Cardiac septum (tissue), 1 donor: ENCODE results near the gene SPN. TPM values are rescaled to one million over a fixed set of nuclear protein-coding genes. Genes with fewer than 3 reads are reported as not detected.

Experiments used
- total RNA-seq: library from RNA; stranded (reverse); fragmentation: NEBNext Ultra II Directional; extraction: Animal tissue kit (Norgen Biotek cat#: 25700); gene quantifications from one replicate; pipeline ENCODE4 v1.2.1, GENCODE V29; 2021
- donor health status: DM: no; HTN: no; CAD: no.

The SPN gene
- total RNA-seq, 1 donor from 2014 or later, result 3.1 TPM

Other genes starting within 250 kb of the SPN start
- 4.3 TPM for gene BOLA2, start 208.9 kb upstream of the SPN start, total RNA-seq
- gene SLX1B, start 208.7 kb upstream of the SPN start, total RNA-seq, result 4.4 TPM
- 3.2 TPM for gene SULT1A4, start 203.3 kb upstream of the SPN start, total RNA-seq
- 17.4 TPM for gene NPIPB12, start 156.8 kb upstream of the SPN start, total RNA-seq
- gene QPRT, start 15.9 kb downstream of the SPN start, total RNA-seq, result 6.7 TPM
- 0.94 TPM for gene C16orf54, start 82.7 kb downstream of the SPN start, total RNA-seq
- not detected for gene ZG16, start 115.0 kb downstream of the SPN start, total RNA-seq
- gene KIF22, start 127.5 kb downstream of the SPN start, total RNA-seq, result 21.8 TPM
- 72.4 TPM for gene MAZ, start 143.3 kb downstream of the SPN start, total RNA-seq
- gene PRRT2, start 148.9 kb downstream of the SPN start, total RNA-seq, result 2.1 TPM
- 15.6 TPM for gene PAGR1, start 152.9 kb downstream of the SPN start, total RNA-seq
- 60.2 TPM for gene MVP, start 157.2 kb downstream of the SPN start, total RNA-seq
- gene CDIPT, start 200.0 kb downstream of the SPN start, total RNA-seq, result 73.8 TPM
- gene SEZ6L2, start 236.3 kb downstream of the SPN start, total RNA-seq, result 1.2 TPM
- gene ASPHD1, start 237.2 kb downstream of the SPN start, total RNA-seq, result 0.38 TPM